Endothelial cell of hepatic sinusoid (primary cell): ENCODE data around the gene CLK4.

Source experiments
- in situ Hi-C: cut with HindIII; loops from 2 replicates; pipeline ENCODE4 v1.10.0; 2017; ENCODE audit warnings: low sequenced_read_pairs

The CLK4 gene

GRCh38 chr5:178626484-178627258, at the start of gene CLK4:
Gene CLK4, minus strand, starts transcription at chr5:178627050. Its CDS starts 3,634 bp downstream, at chr5:178623416.
- in situ Hi-C loops: no loop called here

- in situ Hi-C loops: no loop called here
Observed at GRCh38 chr5:178675922-178676321, 49.1 kb upstream of the CLK4 start.

GRCh38 chr5:178674334-178674733, 47.5 kb upstream of the CLK4 start:
- in situ Hi-C loops: no loop called here

- in situ Hi-C loops: no loop called here
Observed at GRCh38 chr5:178673801-178674295, 47.0 kb upstream of the CLK4 start.

GRCh38 chr5:178672630-178673029, 45.8 kb upstream of the CLK4 start:
- in situ Hi-C loops: no loop called here

- in situ Hi-C loops: no loop called here
Observed at GRCh38 chr5:178671602-178672144, 44.8 kb upstream of the CLK4 start.

GRCh38 chr5:178670351-178670885, 43.6 kb upstream of the CLK4 start:
- in situ Hi-C loops: no loop called here

- in situ Hi-C loops: no loop called here
Observed at GRCh38 chr5:178668579-178668978, 41.7 kb upstream of the CLK4 start.

GRCh38 chr5:178667688-178668087, 40.8 kb upstream of the CLK4 start:
- in situ Hi-C loops: no loop called here

- in situ Hi-C loops: no loop called here
Observed at GRCh38 chr5:178667101-178667500, 40.3 kb upstream of the CLK4 start.

- in situ Hi-C loops: no loop called here
Observed at GRCh38 chr5:178664141-178664540, 37.3 kb upstream of the CLK4 start.

GRCh38 chr5:178662541-178662860, 35.7 kb upstream of the CLK4 start:
- in situ Hi-C loops: no loop called here

GRCh38 chr5:178661836-178662540, 35.1 kb upstream of the CLK4 start:
- in situ Hi-C loops: no loop called here

GRCh38 chr5:178651046-178651810, 24.4 kb upstream of the CLK4 start:
- in situ Hi-C loops: loop anchor here (5.0 kb wide), 2 partner anchors 49 to 56 kb away; no protein-coding TSS in a partner anchor

GRCh38 chr5:178650214-178650613, 23.4 kb upstream of the CLK4 start:
- in situ Hi-C loops: loop anchor here (5.0 kb wide), 2 partner anchors 48 to 57 kb away; no protein-coding TSS in a partner anchor

GRCh38 chr5:178649580-178649979, 22.7 kb upstream of the CLK4 start:
- in situ Hi-C loops: no loop called here

GRCh38 chr5:178644826-178645545, 18.1 kb upstream of the CLK4 start:
- in situ Hi-C loops: no loop called here

GRCh38 chr5:178642351-178642909, 15.6 kb upstream of the CLK4 start:
- in situ Hi-C loops: no loop called here

GRCh38 chr5:178641711-178642110, 14.9 kb upstream of the CLK4 start:
- in situ Hi-C loops: no loop called here
